AG04449 (cell line): ENCODE results near the gene ELK3.

Experiments
- CTCF ChIA-PET: fragments of 350-600 bp; formaldehyde crosslinking; extraction: SDS; loops from one replicate; lab custom pipeline; 2021; ENCODE audit warnings: antibody characterized with exemption; lab: Yijun Ruan, JAX
- POLR2A ChIA-PET: fragments of 400-600, 350-600 bp; formaldehyde crosslinking; extraction: SDS; loops from one replicate; lab custom pipeline; 2020; ENCODE audit warnings: antibody characterized with exemption, inconsistent platforms; lab: Yijun Ruan, JAX
- DNase-seq: peaks from one replicate; pipeline ENCODE4 v3.0.0-alpha.2; 2010; ENCODE audit warnings: low read depth, low spot score
- H3K4me3 ChIP-seq: 2 replicates; pipeline ENCODE4 v1.5.1; 2011; ENCODE audit warnings: low read depth, mild to moderate bottlenecking, control low read depth, low read length
- TF ChIP-seq, protein P1 (sequence below): IDR thresholded peaks from one replicate; pipeline ENCODE4 v1.5.1; 2011; ENCODE audit warnings: mild to moderate bottlenecking, moderate library complexity, low read length, control low read depth, inconsistent platforms; ENCODE audit not compliant: insufficient read depth; ENCODE audit errors: missing control alignments

ELK3 gene

DNA sequence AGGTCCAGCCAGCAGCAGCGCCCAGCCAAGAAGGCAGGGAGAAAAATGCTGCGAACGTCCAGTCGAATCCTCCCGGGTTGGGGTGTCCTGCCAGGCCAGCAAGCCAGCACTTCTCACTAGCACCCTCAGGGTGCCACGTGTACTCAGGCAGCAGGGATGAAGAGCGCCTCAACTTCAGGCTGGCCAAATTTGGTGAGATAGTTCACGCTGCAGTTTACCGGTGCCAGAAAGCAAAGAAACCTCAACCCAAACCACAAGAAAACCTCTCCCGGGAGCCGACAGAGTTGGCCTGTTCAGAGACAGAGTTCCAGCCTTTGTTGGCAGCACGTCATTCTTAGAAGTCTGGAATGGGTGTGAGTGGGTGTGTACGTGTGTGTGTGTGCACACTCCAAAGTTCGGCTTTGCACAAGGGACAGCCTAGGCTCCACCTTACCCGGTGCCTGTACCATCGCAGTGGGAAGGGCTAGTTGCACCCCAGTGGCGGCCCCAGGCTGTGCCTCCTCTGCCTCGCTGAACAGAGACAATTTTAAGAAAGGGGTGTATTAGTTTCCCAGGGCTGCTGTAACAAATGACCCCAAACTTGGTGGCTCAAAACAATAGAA lies 42.1 kb downstream of the ELK3 start:
- ChIA-PET CTCF (interaction anchor here (1.3 kb wide), 1 partner anchor 280 kb away, joined by 5 read pairs; no protein-coding TSS in a partner anchor), POLR2A (interaction anchor here (0.7 kb wide), 1 partner anchor 7 kb away, joined by 3 read pairs; no protein-coding TSS in a partner anchor)
- no peak overlapping the region for H3K4me3 ChIP-seq
- DNase-seq = no peak
- TF ChIP-seq, protein P1, sequence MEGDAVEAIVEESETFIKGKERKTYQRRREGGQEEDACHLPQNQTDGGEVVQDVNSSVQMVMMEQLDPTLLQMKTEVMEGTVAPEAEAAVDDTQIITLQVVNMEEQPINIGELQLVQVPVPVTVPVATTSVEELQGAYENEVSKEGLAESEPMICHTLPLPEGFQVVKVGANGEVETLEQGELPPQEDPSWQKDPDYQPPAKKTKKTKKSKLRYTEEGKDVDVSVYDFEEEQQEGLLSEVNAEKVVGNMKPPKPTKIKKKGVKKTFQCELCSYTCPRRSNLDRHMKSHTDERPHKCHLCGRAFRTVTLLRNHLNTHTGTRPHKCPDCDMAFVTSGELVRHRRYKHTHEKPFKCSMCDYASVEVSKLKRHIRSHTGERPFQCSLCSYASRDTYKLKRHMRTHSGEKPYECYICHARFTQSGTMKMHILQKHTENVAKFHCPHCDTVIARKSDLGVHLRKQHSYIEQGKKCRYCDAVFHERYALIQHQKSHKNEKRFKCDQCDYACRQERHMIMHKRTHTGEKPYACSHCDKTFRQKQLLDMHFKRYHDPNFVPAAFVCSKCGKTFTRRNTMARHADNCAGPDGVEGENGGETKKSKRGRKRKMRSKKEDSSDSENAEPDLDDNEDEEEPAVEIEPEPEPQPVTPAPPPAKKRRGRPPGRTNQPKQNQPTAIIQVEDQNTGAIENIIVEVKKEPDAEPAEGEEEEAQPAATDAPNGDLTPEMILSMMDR = no peak

DNA sequence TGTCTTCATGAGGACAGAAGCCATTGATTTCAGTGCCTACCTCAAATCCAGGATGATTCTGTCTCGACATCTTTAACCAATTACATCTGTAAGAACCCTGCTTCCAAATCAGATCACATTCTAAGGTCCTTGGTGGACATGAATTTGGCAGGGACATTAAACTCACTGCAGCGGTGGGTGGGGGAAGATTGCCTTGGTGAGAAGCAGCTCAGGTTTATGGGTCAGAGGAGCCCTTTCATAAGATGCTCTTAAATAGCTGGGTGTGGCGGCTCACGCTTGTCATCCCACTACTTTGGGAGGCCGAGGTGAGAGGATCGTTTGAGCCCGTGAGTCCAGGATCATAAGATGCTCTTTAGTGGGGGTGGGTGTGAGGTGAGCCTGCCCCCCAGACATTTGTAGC lies 42.9 kb downstream of the ELK3 start:
- ChIA-PET POLR2A (interaction anchor here (0.6 to 0.7 kb wide), 2 partner anchors 8 to 17 kb away, joined by 3 read pairs; no protein-coding TSS in a partner anchor), CTCF (interaction anchor here (1.2 to 1.6 kb wide), 3 partner anchors 173 to 279 kb away, joined by 3 to 5 read pairs (median 4); no protein-coding TSS in a partner anchor)
- DNase-seq = no peak
- no peak overlapping the region; the same call in 1 of the 2 replicates for H3K4me3 ChIP-seq
- TF ChIP-seq, protein P1 = no peak

DNA sequence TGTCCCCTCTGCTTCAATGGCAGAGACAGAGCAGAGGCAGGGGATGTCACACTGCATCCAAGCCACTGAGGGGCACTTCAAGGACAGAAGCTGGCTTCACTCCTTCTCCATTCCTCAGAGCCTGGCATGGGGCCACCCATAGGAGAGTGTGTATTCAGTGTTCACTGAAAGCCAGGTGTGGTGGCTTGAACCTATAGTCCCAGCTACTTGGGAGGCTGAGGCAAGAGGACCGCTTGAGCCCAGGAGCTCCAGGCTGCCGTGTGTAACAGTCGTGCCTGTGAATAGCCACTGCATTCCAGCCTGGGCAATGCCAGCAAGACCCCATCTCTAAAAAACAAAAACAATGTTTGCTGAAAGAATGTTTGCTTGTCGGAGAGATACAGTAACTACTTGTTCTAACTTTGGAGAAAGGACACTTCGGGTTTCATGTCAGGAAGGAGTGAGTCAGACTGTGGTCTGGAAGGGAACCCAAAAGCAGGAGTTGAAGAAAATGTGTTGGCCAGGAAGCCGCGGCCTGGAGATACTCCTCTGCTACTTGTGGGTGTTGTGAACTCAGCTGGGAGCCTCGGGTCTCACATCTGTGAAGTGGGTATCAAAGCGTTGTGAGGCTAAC lies 43.4 kb downstream of the ELK3 start:
- ChIA-PET POLR2A (interaction anchor here (0.6 kb wide), 1 partner anchor 17 kb away, joined by 3 read pairs; no protein-coding TSS in a partner anchor), CTCF (interaction anchor here (1.2 to 2.5 kb wide), 5 partner anchors 22 to 279 kb away, joined by 3 to 14 read pairs (median 4); no protein-coding TSS in a partner anchor)
- peak overlapping the region; percentile 29 for H3K4me3 ChIP-seq
- TF ChIP-seq, protein P1 = no peak
- DNase-seq = peak; percentile 85

DNA sequence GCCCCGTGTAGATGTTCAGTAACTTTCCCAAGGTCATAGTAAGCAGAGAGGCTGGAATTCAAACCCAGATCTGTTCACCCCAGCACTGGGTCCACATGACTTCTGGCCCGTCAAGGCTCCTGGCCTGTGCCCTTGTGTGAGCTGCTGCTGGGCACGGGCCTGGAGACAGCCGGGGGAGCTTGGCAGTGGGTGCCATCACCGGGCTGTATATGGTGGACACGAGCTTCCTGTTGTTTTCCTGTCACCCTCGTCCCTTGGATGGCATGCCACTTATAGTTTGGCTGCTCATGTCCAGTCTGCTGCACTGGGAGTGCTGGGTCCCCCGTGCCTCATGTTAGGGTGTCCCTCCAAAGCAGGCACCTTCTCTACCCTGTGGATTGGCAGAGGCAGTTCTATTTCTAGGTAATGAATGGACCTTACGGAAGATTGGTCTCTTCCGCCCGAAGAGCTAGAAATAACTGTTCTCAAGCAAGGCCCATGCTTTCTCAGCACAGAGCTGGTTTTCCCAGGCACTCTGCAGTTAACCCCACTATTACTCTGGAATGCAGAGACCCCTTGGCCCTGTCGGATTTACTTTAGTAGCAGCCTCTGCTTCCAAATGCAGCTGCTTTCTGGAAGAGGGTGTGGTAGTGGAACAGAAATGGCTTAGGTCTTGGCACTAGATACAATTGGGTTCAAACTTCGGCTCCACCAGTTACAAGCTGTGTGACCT lies 44.3 kb downstream of the ELK3 start:
- POLR2A ChIA-PET = no interaction called here
- CTCF ChIA-PET = interaction anchor here (0.5 to 2.5 kb wide), 11 partner anchors 9 to 696 kb away, joined by 3 to 14 read pairs (median 4); partner anchors contain the start of gene CDK17
- DNase-seq = no peak
- H3K4me3 ChIP-seq = no peak overlapping the region
- TF ChIP-seq, protein P1 = no peak

DNA sequence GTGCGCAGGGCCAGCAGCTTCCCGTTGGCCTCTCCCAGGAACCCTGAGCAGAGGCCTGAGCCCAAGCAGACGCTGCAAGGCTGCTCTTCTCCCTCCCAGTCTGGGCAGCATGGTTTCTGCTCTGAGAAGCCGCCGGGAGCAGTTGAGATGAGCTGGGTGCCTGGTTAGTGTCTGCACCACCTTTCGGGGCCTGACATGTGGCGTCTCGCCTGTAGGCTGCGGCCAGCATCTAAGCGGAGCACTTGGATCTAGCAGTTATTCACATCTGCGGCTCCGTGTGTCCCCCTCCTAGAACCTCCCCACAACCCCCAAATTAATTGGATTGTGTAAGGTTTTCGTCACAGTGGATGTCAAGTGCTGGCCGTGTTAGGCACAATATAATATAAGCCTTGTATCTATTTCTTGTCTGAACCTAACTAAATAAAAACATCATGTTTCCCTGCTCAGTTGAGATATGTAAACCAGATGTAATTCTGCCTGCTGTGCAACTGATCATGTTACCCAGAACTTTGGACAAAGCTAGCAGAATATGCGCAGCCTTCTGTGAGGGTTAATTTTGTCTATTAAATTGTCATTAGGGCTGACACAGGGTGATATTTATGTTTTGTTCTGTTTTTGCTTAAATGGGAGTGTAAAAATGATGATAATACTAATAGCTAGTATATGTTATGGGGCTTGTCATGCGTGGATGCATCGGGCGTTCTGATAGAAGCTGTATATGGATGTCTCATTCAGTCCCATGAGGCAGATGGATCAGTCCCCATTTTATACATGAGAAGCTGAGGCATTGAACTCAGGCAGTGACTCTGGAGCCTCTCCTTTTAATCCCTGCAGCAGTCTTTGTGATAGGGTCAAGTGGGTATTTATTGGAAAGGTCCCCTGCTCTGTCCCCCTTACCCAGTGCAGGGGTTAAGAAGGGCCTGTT lies 45.8 kb downstream of the ELK3 start:
- H3K4me3 ChIP-seq = no peak overlapping the region
- TF ChIP-seq, protein P1 = no peak
- ChIA-PET POLR2A (interaction anchor here (0.6 kb wide), 1 partner anchor 34 kb away, joined by 3 read pairs; no protein-coding TSS in a partner anchor), CTCF (interaction anchor here (0.9 to 2.5 kb wide), 14 partner anchors 9 to 249 kb away, joined by 3 to 14 read pairs (median 5); partner anchors contain the start of genes CDK17 and CFAP54)
- DNase-seq = no peak
